A549 (cell line): Measurements from ENCODE around the gene SH3PXD2A. TPM values are rescaled to one million over a fixed set of nuclear protein-coding genes. Genes with fewer than 3 reads are reported as not detected.

ENCODE experiments used
- ATAC-seq, 2 experiments: fragments of 200-7000 bp in 1 of 2; fragments of >200 bp in 1 of 2; cut with Nextera tagmentation in 1 of 2; cut with Tn5 transposase in 1 of 2; 3 replicates each; pipeline versions ENCODE4 v1.8.0 to v1.9.1; 2018 to 2020; ENCODE audit warnings: mild to moderate bottlenecking in 1 of 2, moderate library complexity in 1 of 2
- CTCF ChIA-PET: fragments of 300-600 bp; sonication (Branson Sonifier 250); formaldehyde crosslinking; extraction: SDS; loops from one replicate; lab custom pipeline; 2021; ENCODE audit warnings: antibody characterized with exemption, inconsistent platforms; lab: Yijun Ruan, JAX
- POLR2A ChIA-PET: fragments of 350-600 bp; formaldehyde crosslinking; extraction: SDS; loops from one replicate; lab custom pipeline; 2021; ENCODE audit warnings: antibody characterized with exemption, inconsistent platforms; lab: Yijun Ruan, JAX
- DNase-seq, 2 experiments: peaks; one replicate each; pipeline versions ENCODE4 v3.0.0 to v3.0.0-alpha.2; 2011 to 2016; ENCODE audit warnings: low read depth in 1 of 2, low spot score in 1 of 2
- FAIRE-seq: peaks from 2 replicates; lab custom pipeline; 2011; peaks lifted over from hg19 to GRCh38; lab: Jason Lieb, UNC
- H3K27ac ChIP-seq, 2 experiments: fragments of >200 bp; sonication (Bioruptor Twin); formaldehyde crosslinking; 3 replicates each; pipeline ENCODE4 v1.5.1; 2016 to 2017
- H3K4me1 ChIP-seq: fragments of >200 bp; sonication (Bioruptor Twin); formaldehyde crosslinking; 3 replicates; pipeline ENCODE4 v1.6.1; 2016
- H3K4me2 ChIP-seq: fragments of >200 bp; sonication (Bioruptor Twin); formaldehyde crosslinking; 3 replicates; pipeline ENCODE4 v1.6.1; 2016
- H3K4me3 ChIP-seq: fragments of >200 bp; sonication (Bioruptor Twin); formaldehyde crosslinking; 3 replicates; pipeline ENCODE4 v1.5.1; 2016
- H3K9me3 ChIP-seq: fragments of >200 bp; sonication (Bioruptor Twin); formaldehyde crosslinking; 3 replicates; pipeline ENCODE4 v1.6.1; 2016
- CBX2 ChIP-seq: fragments of 200-600 bp; sonication (generic); IDR thresholded peaks from 2 replicates; pipeline ENCODE4 v1.6.1; 2016; ENCODE audit warnings: low read depth, mild to moderate bottlenecking, borderline replicate concordance
- CBX8 ChIP-seq: fragments of 200-600 bp; sonication (generic); IDR thresholded peaks from 2 replicates; pipeline ENCODE4 v1.6.1; 2016
- CHD4 ChIP-seq: fragments of 200-600 bp; sonication (generic); IDR thresholded peaks from 2 replicates; pipeline ENCODE4 v1.6.1; 2016; ENCODE audit warnings: antibody characterized with exemption, mild to moderate bottlenecking, borderline replicate concordance
- EHMT2 ChIP-seq: fragments of 200-600 bp; sonication (generic); IDR thresholded peaks from 2 replicates; pipeline ENCODE4 v1.6.1; 2016; ENCODE audit warnings: antibody characterized with exemption, low read depth, mild to moderate bottlenecking, moderate library complexity
- FOSL2 ChIP-seq, 2 experiments: fragments of 450-650 bp in 1 of 2; fragments of >200 bp in 1 of 2; sonication (Bioruptor Twin) in 1 of 2; formaldehyde crosslinking; IDR thresholded peaks; 2 replicates each; pipeline versions ENCODE4 v1.5.0 to v1.6.1; 2016 to 2020; ENCODE audit warnings: mild to moderate bottlenecking in 1 of 2, moderate library complexity in 1 of 2
- FOXS1 ChIP-seq: fragments of 250-450 bp; sonication (Bioruptor Pico); IDR thresholded peaks from 2 replicates; pipeline ENCODE4 v1.5.0; 2020; ENCODE audit warnings: mild to moderate bottlenecking, moderate library complexity
- GATA3 ChIP-seq: IDR thresholded peaks from 2 replicates; pipeline ENCODE4 v1.6.1; 2012; ENCODE audit warnings: borderline replicate concordance
- HEYL ChIP-seq: fragments of 250-450 bp; sonication (Bioruptor Pico); IDR thresholded peaks from 2 replicates; pipeline ENCODE4 v1.8.0; 2021; ENCODE audit warnings: mild to moderate bottlenecking, moderate library complexity
- JUN ChIP-seq, 2 experiments: fragments of >200 bp; sonication (Bioruptor Twin); formaldehyde crosslinking; IDR thresholded peaks; 2 replicates in 1 of 2; 3 replicates in 1 of 2; pipeline ENCODE4 v1.6.1; 2016 to 2017
- JUNB ChIP-seq: fragments of >200 bp; sonication (Bioruptor Twin); formaldehyde crosslinking; IDR thresholded peaks from 2 replicates; pipeline ENCODE4 v1.6.1; 2016
- KDM1A ChIP-seq: fragments of 200-600 bp; sonication (generic); IDR thresholded peaks from 2 replicates; pipeline ENCODE4 v1.6.1; 2016; ENCODE audit warnings: low read depth, mild to moderate bottlenecking
- NFE2L2 ChIP-seq: fragments of 150-350 bp; conservative IDR thresholded peaks from 2 replicates; pipeline ENCODE4 v1.6.1; 2014; ENCODE audit warnings: low read length
- NPAS2 ChIP-seq: fragments of 250-450 bp; sonication (Bioruptor Pico); IDR thresholded peaks from 2 replicates; pipeline ENCODE4 v1.8.0; 2022; ENCODE audit warnings: mild to moderate bottlenecking, moderate library complexity, borderline replicate concordance
- NR3C1 ChIP-seq: fragments of >200 bp; sonication (Bioruptor Twin); formaldehyde crosslinking; IDR thresholded peaks from 3 replicates; pipeline ENCODE4 v1.6.1; 2017
- SREBF2 ChIP-seq: fragments of 450-650 bp; IDR thresholded peaks from 2 replicates; pipeline ENCODE4 v1.6.1; 2014; ENCODE audit warnings: mild to moderate bottlenecking, moderate library complexity
- ZSCAN20 ChIP-seq: fragments of 250-450 bp; sonication (Bioruptor Pico); IDR thresholded peaks from 2 replicates; pipeline ENCODE4 v1.8.0; 2022; ENCODE audit warnings: mild to moderate bottlenecking, moderate library complexity
- WGBS: methylation state at CpG from one replicate; pipeline ENCODE4 v1.1.6; 2017; ENCODE audit errors: missing lambda C conversion rate; 5-methylcytosine and 5-hydroxymethylcytosine counted together
- polyA plus RNA-seq, 4 experiments: library from polyadenylated mRNA; depleted of rRNA in 3 of 4; stranded (reverse); fragments of >200 nt; fragmentation: RNase III in 1 of 4; extraction: RNeasy Plus Mini Kit Qiagen cat#74134 plus additional on column Dnase treatment in 1 of 4; gene quantifications; 2 replicates in 3 of 4; 3 replicates in 1 of 4; pipeline ENCODE4 v1.2.3, GENCODE V29; 2011 to 2017
- TF ChIP-seq, protein P1 (sequence below): fragments of >200 bp; sonication (Bioruptor Twin); formaldehyde crosslinking; IDR thresholded peaks from 3 replicates; pipeline ENCODE4 v1.5.1; 2016
- TF ChIP-seq, protein P2 (sequence below): fragments of >200 bp; sonication (Bioruptor Twin); formaldehyde crosslinking; IDR thresholded peaks from 3 replicates; pipeline ENCODE4 v1.6.1; 2016
- TF ChIP-seq, protein P3 (sequence below): fragments of 150-350 bp; IDR thresholded peaks from 2 replicates; pipeline ENCODE4 v1.6.1; 2014; ENCODE audit warnings: low read depth, mild to moderate bottlenecking, low read length

Gene SH3PXD2A
- polyA plus RNA-seq, 2 of the 4 experiments (the other 2 are of a cell fraction), result 2.4 to 3.9 TPM

DNA sequence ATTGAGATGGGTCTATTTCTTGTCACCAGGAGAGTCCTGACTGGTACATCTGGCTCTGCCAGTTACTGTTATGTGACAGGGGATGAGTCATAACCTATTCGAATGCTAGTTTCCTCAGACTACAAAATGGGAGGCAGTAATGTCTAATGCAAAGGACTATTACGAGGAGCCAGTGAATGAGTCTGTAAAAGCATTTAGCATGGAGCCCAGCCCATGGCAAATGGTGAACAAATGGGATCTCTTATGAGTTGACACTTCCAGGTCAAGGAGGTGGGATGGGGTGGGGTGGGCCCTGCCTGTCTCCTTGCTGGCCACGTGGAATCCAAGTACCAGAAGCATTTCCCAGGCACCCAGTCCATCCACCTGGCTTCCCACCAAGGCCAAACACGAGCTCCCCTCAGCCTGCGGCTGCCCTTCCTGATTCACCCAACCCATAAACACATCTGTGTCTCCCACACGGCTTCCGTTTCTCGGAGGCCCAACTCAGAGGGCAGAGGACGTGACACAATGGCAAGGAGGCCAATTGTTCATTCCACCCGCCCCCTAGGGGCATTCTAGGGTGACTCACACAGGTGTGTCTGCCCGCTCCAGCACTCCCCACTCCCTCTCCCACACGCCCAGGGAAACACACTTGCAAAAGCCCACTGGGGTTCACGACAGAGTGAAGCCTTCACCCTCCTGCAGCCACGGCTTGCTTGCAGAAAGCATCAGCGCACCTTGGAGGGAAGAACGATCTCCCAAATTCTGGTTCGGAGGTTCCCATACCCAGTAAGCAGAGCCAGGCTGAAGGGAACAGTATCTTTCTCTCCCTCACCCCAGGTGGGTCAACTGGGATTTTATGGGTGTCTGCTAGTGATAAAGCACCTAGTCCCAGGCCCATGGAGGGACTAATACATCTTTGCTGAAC lies 109.8 kb downstream of the SH3PXD2A start:
- ChIA-PET CTCF (interaction anchor here (1.0 to 1.2 kb wide), 2 partner anchors 17 to 42 kb away, joined by 3 read pairs; no protein-coding TSS in a partner anchor), POLR2A (no interaction called here)
- 74% methylated on average over 17 of the region's 17 CpGs for WGBS
- no peak for FAIRE-seq
- peaks cover 12% of the 10 kb centered on the region for H3K4me1 ChIP-seq
- no peak for DNase-seq
- peak overlapping the region; percentile 35; the same call in 2 of the 3 replicates for H3K4me2 ChIP-seq
- no peak overlapping the region for H3K4me3 ChIP-seq
- H3K27ac ChIP-seq, result peak overlapping the region in 1 of 2 experiments; percentile 27; a peak in 1 of 6 replicates
- H3K9me3 ChIP-seq, result no peaks in the 10 kb centered on the region
- no peak for TF ChIP-seq HEYL (CRISPR knock-in tag)
- TF ChIP-seq, protein P1, sequence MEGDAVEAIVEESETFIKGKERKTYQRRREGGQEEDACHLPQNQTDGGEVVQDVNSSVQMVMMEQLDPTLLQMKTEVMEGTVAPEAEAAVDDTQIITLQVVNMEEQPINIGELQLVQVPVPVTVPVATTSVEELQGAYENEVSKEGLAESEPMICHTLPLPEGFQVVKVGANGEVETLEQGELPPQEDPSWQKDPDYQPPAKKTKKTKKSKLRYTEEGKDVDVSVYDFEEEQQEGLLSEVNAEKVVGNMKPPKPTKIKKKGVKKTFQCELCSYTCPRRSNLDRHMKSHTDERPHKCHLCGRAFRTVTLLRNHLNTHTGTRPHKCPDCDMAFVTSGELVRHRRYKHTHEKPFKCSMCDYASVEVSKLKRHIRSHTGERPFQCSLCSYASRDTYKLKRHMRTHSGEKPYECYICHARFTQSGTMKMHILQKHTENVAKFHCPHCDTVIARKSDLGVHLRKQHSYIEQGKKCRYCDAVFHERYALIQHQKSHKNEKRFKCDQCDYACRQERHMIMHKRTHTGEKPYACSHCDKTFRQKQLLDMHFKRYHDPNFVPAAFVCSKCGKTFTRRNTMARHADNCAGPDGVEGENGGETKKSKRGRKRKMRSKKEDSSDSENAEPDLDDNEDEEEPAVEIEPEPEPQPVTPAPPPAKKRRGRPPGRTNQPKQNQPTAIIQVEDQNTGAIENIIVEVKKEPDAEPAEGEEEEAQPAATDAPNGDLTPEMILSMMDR, result no peak
- TF ChIP-seq JUNB, result no peak
- TF ChIP-seq NR3C1, result no peak
- TF ChIP-seq CBX2, result no peak
- TF ChIP-seq FOSL2 (IDR thresholded peaks at IDR 0.05), result no peak; the same call in 1 of the 2 replicates
- TF ChIP-seq FOSL2 (CRISPR knock-in tag; IDR thresholded peaks at IDR 0.05), result peak; percentile 66
- ATAC-seq, result peak in 1 of 2 experiments; percentile 19; a peak in 1 of 6 replicates

DNA sequence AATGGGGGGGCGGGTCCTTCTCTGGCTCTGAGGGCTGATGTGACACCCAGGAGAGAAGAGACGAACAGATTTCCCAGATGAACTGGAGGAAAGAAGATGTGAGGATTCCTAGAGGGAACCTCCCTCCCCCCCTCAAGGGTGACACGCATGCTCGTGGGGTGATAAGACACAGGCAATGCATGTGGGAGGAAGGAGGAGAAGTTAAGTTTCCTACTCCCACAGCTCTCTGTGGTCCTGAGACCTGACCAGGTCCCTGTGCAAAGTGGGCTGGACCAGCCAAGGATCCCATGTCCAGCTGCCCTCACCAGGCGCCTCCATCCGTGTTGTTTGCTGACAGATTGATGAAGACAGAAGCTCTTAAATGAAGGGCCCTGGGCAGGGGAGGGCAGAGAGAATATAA lies 112.6 kb downstream of the SH3PXD2A start:
- no peak overlapping the region for H3K4me3 ChIP-seq
- CTCF ChIA-PET, result interaction anchor here (1.4 to 1.8 kb wide), 2 partner anchors 12 to 142 kb away, joined by 4 to 5 read pairs; no protein-coding TSS in a partner anchor
- no peak overlapping the region for H3K27ac ChIP-seq
- no peaks in the 10 kb centered on the region for H3K9me3 ChIP-seq
- no peak for TF ChIP-seq NPAS2
- no peak for TF ChIP-seq KDM1A
- no peak for TF ChIP-seq JUN (IDR thresholded peaks at IDR 0.05)
- TF ChIP-seq CBX8, result no peak
- TF ChIP-seq, protein P1, result no peak
- TF ChIP-seq, protein P2, sequence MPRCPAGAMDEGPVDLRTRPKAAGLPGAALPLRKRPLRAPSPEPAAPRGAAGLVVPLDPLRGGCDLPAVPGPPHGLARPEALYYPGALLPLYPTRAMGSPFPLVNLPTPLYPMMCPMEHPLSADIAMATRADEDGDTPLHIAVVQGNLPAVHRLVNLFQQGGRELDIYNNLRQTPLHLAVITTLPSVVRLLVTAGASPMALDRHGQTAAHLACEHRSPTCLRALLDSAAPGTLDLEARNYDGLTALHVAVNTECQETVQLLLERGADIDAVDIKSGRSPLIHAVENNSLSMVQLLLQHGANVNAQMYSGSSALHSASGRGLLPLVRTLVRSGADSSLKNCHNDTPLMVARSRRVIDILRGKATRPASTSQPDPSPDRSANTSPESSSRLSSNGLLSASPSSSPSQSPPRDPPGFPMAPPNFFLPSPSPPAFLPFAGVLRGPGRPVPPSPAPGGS, result no peak
- TF ChIP-seq CHD4, result no peak
- TF ChIP-seq GATA3, result no peak
- TF ChIP-seq EHMT2, result no peak
- no peak for TF ChIP-seq NFE2L2
- TF ChIP-seq SREBF2, result no peak
- TF ChIP-seq, protein P3, sequence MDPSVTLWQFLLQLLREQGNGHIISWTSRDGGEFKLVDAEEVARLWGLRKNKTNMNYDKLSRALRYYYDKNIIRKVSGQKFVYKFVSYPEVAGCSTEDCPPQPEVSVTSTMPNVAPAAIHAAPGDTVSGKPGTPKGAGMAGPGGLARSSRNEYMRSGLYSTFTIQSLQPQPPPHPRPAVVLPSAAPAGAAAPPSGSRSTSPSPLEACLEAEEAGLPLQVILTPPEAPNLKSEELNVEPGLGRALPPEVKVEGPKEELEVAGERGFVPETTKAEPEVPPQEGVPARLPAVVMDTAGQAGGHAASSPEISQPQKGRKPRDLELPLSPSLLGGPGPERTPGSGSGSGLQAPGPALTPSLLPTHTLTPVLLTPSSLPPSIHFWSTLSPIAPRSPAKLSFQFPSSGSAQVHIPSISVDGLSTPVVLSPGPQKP, result no peak
- no peak for TF ChIP-seq FOXS1 (CRISPR knock-in tag)
- no peak for TF ChIP-seq ZSCAN20 (CRISPR knock-in tag)
- DNase-seq (no peak), FAIRE-seq (no peak), ATAC-seq (no peak)
- 86% methylated on average over 6 of the region's 6 CpGs for WGBS
- H3K4me1 ChIP-seq, result peaks cover 17% of the 10 kb centered on the region
- POLR2A ChIA-PET, result no interaction called here
- H3K4me2 ChIP-seq, result no peak overlapping the region
